Measurements from ENCODE around the gene SFTPA2.
"Not testable (repeated sequence)": the region's sequence is repeated elsewhere in the genome, so short reads cannot be mapped to it uniquely, and the experiment has no call there.

SFTPA2 gene

GRCh38 chr10:79509934-79510508, 50.2 kb downstream of the SFTPA2 start:
- DNase-seq: not testable (repeated sequence)

GRCh38 chr10:79509306-79509933, 50.8 kb downstream of the SFTPA2 start:
- DNase-seq: not testable (repeated sequence)

- DNase-seq: not testable (repeated sequence)
Observed at GRCh38 chr10:79508245-79508644, 52.0 kb downstream of the SFTPA2 start.

- DNase-seq: no peak
Observed at GRCh38 chr10:79507440-79508167, 52.6 kb downstream of the SFTPA2 start.
